EH (cell line): ENCODE results near the gene TDRD7.
A peak's percentile ranks its signal among the peaks of the same experiment; 100 is the strongest.

Experiments used
- DNase-seq: peaks from one replicate; pipeline ENCODE4 v3.0.0-alpha.2; 2015; ENCODE audit warnings: low read depth

The TDRD7 gene

GRCh38 chr9:97411789-97412625 is at the start of gene TDRD7:
TDRD7 (plus strand) TSS chr9:97412096; CDS start chr9:97428466, 16,370 bp downstream.
- DNase-seq, result peak; percentile 82

GRCh38 chr9:97362777-97363545 is 48.9 kb upstream of the TDRD7 start:
- DNase-seq, result no peak

GRCh38 chr9:97363661-97364299 is 48.1 kb upstream of the TDRD7 start:
- no peak for DNase-seq

- no peak for DNase-seq
Observed at GRCh38 chr9:97364769-97365490, 47.0 kb upstream of the TDRD7 start.

GRCh38 chr9:97365634-97366033 is 46.3 kb upstream of the TDRD7 start:
- no peak for DNase-seq

- no peak for DNase-seq
Observed at GRCh38 chr9:97366476-97366875, 45.4 kb upstream of the TDRD7 start.

- DNase-seq, result no peak
Observed at GRCh38 chr9:97366889-97367288, 45.0 kb upstream of the TDRD7 start.

- DNase-seq, result no peak
Observed at GRCh38 chr9:97367729-97368128, 44.2 kb upstream of the TDRD7 start.

- no peak for DNase-seq
Observed at GRCh38 chr9:97368964-97369363, 42.9 kb upstream of the TDRD7 start.

- no peak for DNase-seq
Observed at GRCh38 chr9:97372580-97372979, 39.3 kb upstream of the TDRD7 start.

- DNase-seq, result no peak
Observed at GRCh38 chr9:97373331-97373730, 38.6 kb upstream of the TDRD7 start.

GRCh38 chr9:97374811-97375210 is 37.1 kb upstream of the TDRD7 start:
- no peak for DNase-seq

GRCh38 chr9:97376902-97377301 is 35.0 kb upstream of the TDRD7 start:
- no peak for DNase-seq

GRCh38 chr9:97382099-97382718 is 29.7 kb upstream of the TDRD7 start:
- no peak for DNase-seq

GRCh38 chr9:97384406-97385262 is 27.3 kb upstream of the TDRD7 start:
- DNase-seq, result no peak

- no peak for DNase-seq
Observed at GRCh38 chr9:97385626-97386264, 26.2 kb upstream of the TDRD7 start.

GRCh38 chr9:97386265-97386633 is 25.6 kb upstream of the TDRD7 start:
- DNase-seq, result no peak

GRCh38 chr9:97386733-97387503 is 25.0 kb upstream of the TDRD7 start:
- DNase-seq, result peak; percentile 69

GRCh38 chr9:97387504-97387886 is 24.4 kb upstream of the TDRD7 start:
- no peak for DNase-seq
